NCI-H82 treated with DMSO at 0.1 percent for 48 hours (cell line): ENCODE measurements around the gene RECQL5.

Experiments
- DNase-seq: peaks from one replicate; lab custom pipeline; 2025; ENCODE audit not compliant: unreplicated experiment; lab: John Stamatoyannopoulos, UW

The RECQL5 gene

GRCh38 chr17:75688209-75688825 is 21.4 kb upstream of the RECQL5 start:
- no peak for DNase-seq

- DNase-seq = no peak
These were observed 18.5 kb upstream of the RECQL5 start for GRCh38 chr17:75685499-75685898.

GRCh38 chr17:75684924-75685323 is 18.0 kb upstream of the RECQL5 start:
- no peak for DNase-seq

- no peak for DNase-seq
These were observed 17.3 kb upstream of the RECQL5 start for GRCh38 chr17:75684249-75684648.

GRCh38 chr17:75683583-75683982 is 16.6 kb upstream of the RECQL5 start:
- no peak for DNase-seq

- DNase-seq = no peak
These were observed 14.3 kb upstream of the RECQL5 start for GRCh38 chr17:75681289-75681688.

- no peak for DNase-seq
These were observed 13.5 kb upstream of the RECQL5 start for GRCh38 chr17:75680431-75680830.

- no peak for DNase-seq
These were observed 12.8 kb upstream of the RECQL5 start for GRCh38 chr17:75679706-75680211.

GRCh38 chr17:75676461-75676860 is 9.5 kb upstream of the RECQL5 start:
- no peak for DNase-seq

- DNase-seq = no peak
These were observed 6.5 kb upstream of the RECQL5 start for GRCh38 chr17:75673487-75673886.

- DNase-seq = no peak
These were observed 5.1 kb upstream of the RECQL5 start for GRCh38 chr17:75672011-75672410.

GRCh38 chr17:75670868-75671267 is 3.9 kb upstream of the RECQL5 start:
- no peak for DNase-seq

GRCh38 chr17:75668489-75668888 is 1.5 kb upstream of the RECQL5 start:
- DNase-seq = no peak

GRCh38 chr17:75667825-75668224 is 871 bp upstream of the RECQL5 start:
- DNase-seq = no peak

- DNase-seq = no peak
These were observed 973 bp downstream of the RECQL5 start for GRCh38 chr17:75665981-75666380.

GRCh38 chr17:75664099-75664549 is 2.8 kb downstream of the RECQL5 start:
- no peak for DNase-seq

- no peak for DNase-seq
These were observed 4.4 kb downstream of the RECQL5 start for GRCh38 chr17:75662511-75662910.

GRCh38 chr17:75661531-75661930 is 5.4 kb downstream of the RECQL5 start:
- no peak for DNase-seq

- DNase-seq = no peak
These were observed 8.7 kb downstream of the RECQL5 start for GRCh38 chr17:75658237-75658636.

GRCh38 chr17:75654176-75654575 is 12.8 kb downstream of the RECQL5 start:
- DNase-seq = no peak

- no peak for DNase-seq
These were observed 13.9 kb downstream of the RECQL5 start for GRCh38 chr17:75652934-75653549.

GRCh38 chr17:75652341-75652740 is 14.6 kb downstream of the RECQL5 start:
- DNase-seq = no peak

- no peak for DNase-seq
These were observed 16.1 kb downstream of the RECQL5 start for GRCh38 chr17:75650874-75651273.
